ENCODE data around the gene POU4F3. TPM values are rescaled to one million over a fixed set of nuclear protein-coding genes. Genes with fewer than 3 reads are reported as not detected.

The POU4F3 gene
- total and polyA plus RNA-seq, 2 of the 4 experiments (the other 2 are of a cell fraction) = 0.02 TPM; not detected in 1

DNA sequence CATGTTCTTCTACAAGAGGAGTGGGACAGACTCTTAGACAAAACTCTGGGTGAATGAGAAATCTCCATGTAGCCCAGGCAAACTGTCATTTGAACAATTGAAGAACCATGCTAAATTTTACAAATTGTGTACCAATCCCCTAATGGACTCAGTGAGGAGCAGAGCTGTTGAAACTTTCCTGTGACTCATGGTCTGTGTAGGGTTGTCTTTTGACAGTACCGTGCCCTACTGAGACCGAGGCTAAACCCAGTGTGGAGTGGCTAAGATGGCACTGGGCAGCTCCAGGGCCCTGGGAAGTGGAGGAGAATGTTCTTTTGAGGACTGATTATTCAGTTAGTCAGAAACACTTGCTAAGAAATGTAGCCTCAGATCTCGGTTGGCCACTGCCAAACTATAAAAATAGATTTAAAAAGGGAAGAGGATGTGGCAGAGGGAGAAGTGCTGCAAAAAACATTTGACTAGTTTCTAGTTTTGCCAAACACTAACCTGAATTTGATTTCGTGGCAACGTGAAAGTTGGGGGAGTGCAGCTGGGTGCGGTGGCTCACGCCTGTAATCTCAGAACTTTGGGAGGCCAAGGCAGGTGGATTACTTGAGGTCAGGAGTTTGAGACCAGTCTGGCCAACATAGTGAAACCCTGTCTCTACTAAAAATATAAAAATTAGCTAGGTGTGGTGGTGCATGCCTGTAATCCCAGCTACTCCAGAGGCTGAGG, 24.7 kb downstream of the POU4F3 start:
- no peaks in the 10 kb centered on the region for H3K4me1 ChIP-seq (ENCODE audit: control insufficient read depth, insufficient read depth, low read length)
- TF ChIP-seq CHD1 (IDR thresholded peaks at IDR 0.05; ENCODE audit: low read depth, low read length) (no peak), BHLHE40 (IDR thresholded peaks at IDR 0.05; ENCODE audit: low read depth, low read length) (no peak), MAZ (IDR thresholded peaks at IDR 0.05; ENCODE audit: borderline replicate concordance, low read depth, low read length) (no peak), RCOR1 (IDR thresholded peaks at IDR 0.05; ENCODE audit: insufficient replicate concordance, low read length) (no peak), RFX5 (IDR thresholded peaks at IDR 0.05; ENCODE audit: low read depth, low read length) (no peak), CEBPB (IDR thresholded peaks at IDR 0.05; ENCODE audit: low read depth, low read length) (no peak), SMC3 (IDR thresholded peaks at IDR 0.05; ENCODE audit: low read depth, low read length) (no peak), NFE2L2 (IDR thresholded peaks at IDR 0.05; ENCODE audit: low read depth, low read length) (no peak), RAD21 (IDR thresholded peaks at IDR 0.05; ENCODE audit: low read length) (no peak), POLR2A (IDR thresholded peaks at IDR 0.05; ENCODE audit: low read depth, low read length) (no peak)
- TF ChIP-seq, protein P1, sequence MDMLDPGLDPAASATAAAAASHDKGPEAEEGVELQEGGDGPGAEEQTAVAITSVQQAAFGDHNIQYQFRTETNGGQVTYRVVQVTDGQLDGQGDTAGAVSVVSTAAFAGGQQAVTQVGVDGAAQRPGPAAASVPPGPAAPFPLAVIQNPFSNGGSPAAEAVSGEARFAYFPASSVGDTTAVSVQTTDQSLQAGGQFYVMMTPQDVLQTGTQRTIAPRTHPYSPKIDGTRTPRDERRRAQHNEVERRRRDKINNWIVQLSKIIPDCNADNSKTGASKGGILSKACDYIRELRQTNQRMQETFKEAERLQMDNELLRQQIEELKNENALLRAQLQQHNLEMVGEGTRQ (IDR thresholded peaks at IDR 0.05; ENCODE audit: low read depth, low read length) = no peak
- TF ChIP-seq, protein P2, sequence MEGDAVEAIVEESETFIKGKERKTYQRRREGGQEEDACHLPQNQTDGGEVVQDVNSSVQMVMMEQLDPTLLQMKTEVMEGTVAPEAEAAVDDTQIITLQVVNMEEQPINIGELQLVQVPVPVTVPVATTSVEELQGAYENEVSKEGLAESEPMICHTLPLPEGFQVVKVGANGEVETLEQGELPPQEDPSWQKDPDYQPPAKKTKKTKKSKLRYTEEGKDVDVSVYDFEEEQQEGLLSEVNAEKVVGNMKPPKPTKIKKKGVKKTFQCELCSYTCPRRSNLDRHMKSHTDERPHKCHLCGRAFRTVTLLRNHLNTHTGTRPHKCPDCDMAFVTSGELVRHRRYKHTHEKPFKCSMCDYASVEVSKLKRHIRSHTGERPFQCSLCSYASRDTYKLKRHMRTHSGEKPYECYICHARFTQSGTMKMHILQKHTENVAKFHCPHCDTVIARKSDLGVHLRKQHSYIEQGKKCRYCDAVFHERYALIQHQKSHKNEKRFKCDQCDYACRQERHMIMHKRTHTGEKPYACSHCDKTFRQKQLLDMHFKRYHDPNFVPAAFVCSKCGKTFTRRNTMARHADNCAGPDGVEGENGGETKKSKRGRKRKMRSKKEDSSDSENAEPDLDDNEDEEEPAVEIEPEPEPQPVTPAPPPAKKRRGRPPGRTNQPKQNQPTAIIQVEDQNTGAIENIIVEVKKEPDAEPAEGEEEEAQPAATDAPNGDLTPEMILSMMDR (conservative IDR thresholded peaks at IDR 0.05; ENCODE audit: low read depth, low read length) = no peak
- BruUV-seq (replicated peaks) = no TSS peak
- dilution Hi-C loops (cut with HindIII; ENCODE audit: low sequenced_read_pairs, unreplicated experiment) (no loop called here), in situ Hi-C loops (cut with MboI; ENCODE audit: low sequenced_read_pairs) (no loop called here), intact Hi-C loops (cut with micrococcal nuclease) (no loop called here)
- H2BK15ac ChIP-seq (ENCODE audit: low read depth, low read length) = no peak overlapping the region
- no peak overlapping the region for H3K14ac ChIP-seq (replicated peaks; ENCODE audit: low read depth, low read length)
- no peak overlapping the region for H3K4me3 ChIP-seq (ENCODE audit: insufficient read depth, low read depth, low read length)
- H3K27me3 ChIP-seq (ENCODE audit: control insufficient read depth, insufficient read depth, low read length) = peaks cover 4% of the 10 kb centered on the region
- no peak overlapping the region for H2AK5ac ChIP-seq (ENCODE audit: low read depth, low read length)
- H4K91ac ChIP-seq (ENCODE audit: insufficient read depth, low read depth, low read length) = no peak overlapping the region
- CTCF ChIA-PET = no interaction called here
- H3K18ac ChIP-seq (ENCODE audit: low read depth, low read length) = no peak overlapping the region
- ATAC-seq (ENCODE audit: low read depth) (no peak; the same call in 1 of the 2 replicates), DNase-seq (no peak)
- no peak overlapping the region for H2BK5ac ChIP-seq (ENCODE audit: low read depth, low read length, poor library complexity, severe bottlenecking)
- H3K79me1 ChIP-seq (ENCODE audit: low read depth in 1 of 2, low read length in 2 of 2) = no peaks in the 10 kb centered on the region
- no peak overlapping the region for H3K27ac ChIP-seq (ENCODE audit: insufficient read depth, low read length)
- H3K56ac ChIP-seq (ENCODE audit: extremely low read depth, insufficient read depth, low read length) = no peak overlapping the region
- WGBS, 2 experiments (ENCODE audit: extremely low coverage in 2 of 2, insufficient read length in 1 of 2) = 67% methylated on average over 2 of the region's 7 CpGs; no CpG with 5 or more reads in 1 of the 2 experiments
- H3K23ac ChIP-seq (ENCODE audit: low read depth, low read length) = no peak overlapping the region
- no peak overlapping the region for H3K4me2 ChIP-seq (ENCODE audit: low read depth, low read length)
- no peak overlapping the region for H2AK9ac ChIP-seq (replicated peaks; ENCODE audit: low read depth, low read length, poor library complexity)
- POLR2A ChIA-PET (ENCODE audit: unreplicated experiment) = no interaction called here
- H3K9me3 ChIP-seq (ENCODE audit: control insufficient read depth, insufficient read depth, low read length) = no peaks in the 10 kb centered on the region
- H4K8ac ChIP-seq (ENCODE audit: low read depth in 2 of 2, low read length in 2 of 2) = no peak overlapping the region
- H3K9me1 ChIP-seq (ENCODE audit: insufficient read depth, low read length) = no peaks in the 10 kb centered on the region
- no peak overlapping the region for H3K9ac ChIP-seq (ENCODE audit: low read depth, low read length)
- no peak overlapping the region for H3K4ac ChIP-seq (ENCODE audit: low read depth, low read length)
- no peak overlapping the region for H2BK120ac ChIP-seq (ENCODE audit: low read depth, low read length)
- no peak overlapping the region for H2AFZ ChIP-seq (replicated peaks; ENCODE audit: low read length, poor library complexity)
- no peaks in the 10 kb centered on the region for H3K36me3 ChIP-seq (ENCODE audit: control insufficient read depth, insufficient read depth, low read length)
- H4K5ac ChIP-seq (ENCODE audit: low read depth, low read length) = no peak overlapping the region
- no peak overlapping the region for H2BK20ac ChIP-seq (ENCODE audit: low read depth, low read length)
- H4K20me1 ChIP-seq (ENCODE audit: insufficient read depth, low read length) = no peaks in the 10 kb centered on the region

Data from IMR-90 (cell line).